ENCODE results near the gene FER1L5.

FER1L5 gene

GRCh38 chr2:96751800-96752199 lies 109.2 kb downstream of the FER1L5 start:
- DNase-seq (ENCODE audit: low spot score), result no peak

- DNase-seq (ENCODE audit: low spot score), result no peak
These were observed 111.2 kb downstream of the FER1L5 start for GRCh38 chr2:96753661-96754282.

DNA sequence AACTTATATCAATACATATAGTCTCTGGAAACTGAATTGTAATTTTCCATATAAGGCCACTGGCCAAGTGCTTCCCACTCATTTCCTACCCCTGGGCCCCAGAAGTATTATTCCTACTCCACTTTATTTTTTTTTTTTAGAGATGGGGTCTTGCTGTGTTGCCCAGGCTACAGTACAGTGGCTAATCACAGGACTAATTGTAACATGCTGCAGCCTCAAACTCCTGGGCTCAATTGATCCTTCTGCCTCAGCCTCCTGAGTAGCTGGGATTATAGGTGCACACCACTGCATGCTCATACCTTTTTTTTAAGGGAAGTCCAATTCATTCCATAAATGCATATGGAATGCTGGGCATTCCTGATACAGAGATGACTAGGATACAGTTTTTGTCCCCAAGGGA lies 111.8 kb downstream of the FER1L5 start:
- no peak for DNase-seq (ENCODE audit: low spot score)

Measured in left forelimb (tissue), 1 donor.